Aorta (tissue), 5 donors: ENCODE data around the gene MKKS. TPM values are rescaled to one million over a fixed set of nuclear protein-coding genes. Genes with fewer than 3 reads are reported as not detected.
"Not testable (repeated sequence)": the region's sequence is repeated elsewhere in the genome, so short reads cannot be mapped to it uniquely, and the experiment has no call there.

ENCODE experiments used
- ATAC-seq: fragments of 200-7000 bp; cut with Tn5 transposase; one replicate; pipeline ENCODE4 v1.9.1; 2022; ENCODE audit warnings: moderate library complexity; ENCODE audit not compliant: low FRiP score
- DNase-seq, 2 donors: peaks; one replicate each; pipeline ENCODE4 v3.0.0-alpha.2; 2020
- H3K27ac ChIP-seq, 2 donors: one replicate each; pipeline ENCODE4 v1.5.1; 2013; ENCODE audit warnings: low read length in 2 of 2, mild to moderate bottlenecking in 2 of 2, moderate library complexity in 2 of 2, control low read depth in 1 of 2, inconsistent platforms in 1 of 2, low read depth in 1 of 2
- H3K27me3 ChIP-seq, 2 donors: one replicate each; pipeline ENCODE4 v1.6.1; 2013; ENCODE audit warnings: control low read depth in 1 of 2, low read length in 1 of 2, mild to moderate bottlenecking in 1 of 2, moderate library complexity in 1 of 2; ENCODE audit not compliant: insufficient read depth in 2 of 2, control insufficient read depth in 1 of 2
- H3K36me3 ChIP-seq, 2 donors: one replicate each; pipeline ENCODE4 v1.6.1; 2013; ENCODE audit warnings: control low read depth in 1 of 2, low read length in 1 of 2, mild to moderate bottlenecking in 1 of 2; ENCODE audit not compliant: insufficient read depth in 2 of 2, control insufficient read depth in 1 of 2
- H3K4me1 ChIP-seq, 2 donors: one replicate each; pipeline ENCODE4 v1.6.1; 2013; ENCODE audit warnings: low read length in 2 of 2, control low read depth in 1 of 2, mild to moderate bottlenecking in 1 of 2, moderate library complexity in 1 of 2; ENCODE audit not compliant: insufficient read depth in 2 of 2, control insufficient read depth in 1 of 2
- H3K4me3 ChIP-seq, 2 donors: one replicate each; pipeline ENCODE4 v1.5.1; 2013; ENCODE audit warnings: low read length in 2 of 2, control low read depth in 1 of 2, mild to moderate bottlenecking in 1 of 2
- H3K9me3 ChIP-seq: one replicate; pipeline ENCODE4 v1.6.1; 2013; ENCODE audit warnings: mild to moderate bottlenecking, low read length; ENCODE audit not compliant: control insufficient read depth
- WGBS, 2 donors: extraction: QIAGEN DNeasy Blood & Tissue Kit; methylation state at CpG; one replicate each; pipeline ENCODE4 v1.1.7; 2013; 5-methylcytosine and 5-hydroxymethylcytosine counted together
- intact Hi-C, 2 donors: fragments of 100-400 bp; cut with DNase I; formaldehyde crosslinking; loops; one replicate each; pipeline versions ENCODE4 v1.14.2 to v1.15.0; 2022
- polyA plus RNA-seq, 2 donors: library from polyadenylated mRNA; stranded (reverse); fragments of 200-250 nt; gene quantifications; one replicate each; pipeline ENCODE4 v1.2.3, GENCODE V29; 2013
- total RNA-seq, 2 donors: library from RNA; stranded (reverse); fragmentation: NEBNext Ultra II Directional; extraction: Animal tissue kit (Norgen Biotek cat#: 25700); gene quantifications; one replicate each; pipeline ENCODE4 v1.2.1, GENCODE V29; 2021
- donor health status: healthy with polysubstance abuse.
- donor health status: Bipolar disorder and iron deficiency.
- donor health status: DM: no; HTN: no; CAD: no.
- donor health status: DM: no; HTN: no; CAD: no.
- donor health status: DM: yes; HTN: yes; CAD: no.

The MKKS gene
- total and polyA plus RNA-seq, 4 donors: 12.0 to 19.4 (median 16.9) TPM

DNA sequence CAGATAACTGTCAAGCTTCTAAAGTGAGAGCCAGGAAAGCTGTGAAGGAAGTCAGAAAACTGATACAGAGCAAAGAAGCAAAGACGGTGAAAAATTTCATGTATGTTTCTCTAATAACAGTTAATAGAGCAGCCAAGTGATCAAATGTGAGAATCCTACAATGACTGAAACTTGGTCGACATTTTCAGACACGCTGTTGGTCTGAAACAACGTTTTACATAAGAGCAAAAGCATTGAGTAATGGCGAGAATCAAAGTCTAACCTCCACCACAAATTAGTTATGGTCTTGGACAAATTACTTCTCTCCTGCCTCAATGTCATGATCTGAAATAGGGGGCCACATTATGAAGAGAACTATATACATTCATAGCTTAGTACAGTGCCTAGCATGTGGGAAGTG lies 3.3 kb downstream of the MKKS start:
- H3K27me3 ChIP-seq: no peaks in the 10 kb centered on the region
- ATAC-seq (no peak), DNase-seq (no peak)
- H3K9me3 ChIP-seq: no peaks in the 10 kb centered on the region
- H3K36me3 ChIP-seq: no peaks in the 10 kb centered on the region
- no peak overlapping the region for H3K4me3 ChIP-seq
- no peaks in the 10 kb centered on the region for H3K4me1 ChIP-seq
- no peak overlapping the region for H3K27ac ChIP-seq
- 88% methylated on average over 5 of the region's 5 CpGs for WGBS, 2 donors
- intact Hi-C loops: loop anchor here (10.0 kb wide), 2 partner anchors 816 to 1114 kb away; no protein-coding TSS in a partner anchor

DNA sequence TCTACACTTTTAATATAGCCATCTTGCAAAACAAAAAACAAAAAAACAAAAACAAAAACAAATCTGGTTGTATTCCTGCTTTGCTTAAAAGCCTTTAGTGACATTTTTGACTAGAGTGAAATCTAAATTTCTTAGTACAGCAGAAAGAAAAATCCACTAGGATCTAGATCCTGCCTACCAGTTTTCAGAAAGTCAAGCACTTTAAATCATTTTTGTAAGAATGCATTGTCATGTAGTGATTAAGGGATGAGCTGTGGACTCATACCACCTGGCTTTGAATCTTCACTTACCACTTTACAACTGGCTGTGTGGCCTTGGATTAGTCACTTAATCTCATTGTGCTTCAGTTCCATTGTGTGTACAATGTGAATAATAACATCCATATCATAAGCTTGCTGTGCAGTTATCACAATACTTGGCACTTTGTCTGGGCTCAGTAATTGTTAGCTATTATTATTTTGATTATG lies 4.0 kb downstream of the MKKS start:
- no peaks in the 10 kb centered on the region for H3K4me1 ChIP-seq

GRCh38 chr20:10429443-10429981 lies 4.5 kb downstream of the MKKS start:
- Histone ChIP-seq H3K36me3 (no peaks in the 10 kb centered on the region), H3K4me1 (no peaks in the 10 kb centered on the region), H3K27ac (no peak overlapping the region), H3K27me3 (no peaks in the 10 kb centered on the region), H3K9me3 (no peaks in the 10 kb centered on the region), H3K4me3 (no peak overlapping the region)
- ATAC-seq (no peak), DNase-seq (no peak)
- intact Hi-C loops: loop anchor here (2.0 to 10.0 kb wide), 3 partner anchors 205 to 452 kb away; no protein-coding TSS in a partner anchor
- 86 to 88% methylated on average over 5 of the region's 5 CpGs for WGBS, 2 donors

More for the DNA sequence above, 4.0 kb downstream of the MKKS start:
- H3K4me3 ChIP-seq: no peak overlapping the region
- H3K27me3 ChIP-seq: no peaks in the 10 kb centered on the region
- H3K36me3 ChIP-seq: no peaks in the 10 kb centered on the region
- H3K27ac ChIP-seq: no peak overlapping the region
- DNase-seq: no peak
- ATAC-seq: no peak
- intact Hi-C loops: loop anchor here (2.0 to 10.0 kb wide), 5 partner anchors 205 to 1115 kb away; no protein-coding TSS in a partner anchor
- no peaks in the 10 kb centered on the region for H3K9me3 ChIP-seq

GRCh38 chr20:10428008-10428407 lies 6.0 kb downstream of the MKKS start:
- Histone ChIP-seq H3K27ac (no peak overlapping the region), H3K27me3 (no peaks in the 10 kb centered on the region), H3K4me1 (no peaks in the 10 kb centered on the region), H3K4me3 (no peak overlapping the region), H3K9me3 (no peaks in the 10 kb centered on the region), H3K36me3 (no peaks in the 10 kb centered on the region)
- no peak for DNase-seq
- intact Hi-C loops: loop anchor here (2.0 to 10.0 kb wide), 3 partner anchors 203 to 451 kb away; no protein-coding TSS in a partner anchor
- no peak for ATAC-seq

GRCh38 chr20:10427060-10427692 lies 6.8 kb downstream of the MKKS start:
- H3K4me1 ChIP-seq: no peaks in the 10 kb centered on the region
- DNase-seq (peak; percentile 67 to 80), ATAC-seq (no peak)
- H3K36me3 ChIP-seq: no peaks in the 10 kb centered on the region
- no peaks in the 10 kb centered on the region for H3K9me3 ChIP-seq
- no peak overlapping the region for H3K27ac ChIP-seq
- no peak overlapping the region for H3K4me3 ChIP-seq
- intact Hi-C loops: loop anchor here in 1 of 2 donors (5.0 to 10.0 kb wide), 2 partner anchors 202 to 450 kb away; no protein-coding TSS in a partner anchor
- H3K27me3 ChIP-seq: no peaks in the 10 kb centered on the region
- 11 to 12% methylated on average over 3 of the region's 3 CpGs for WGBS, 2 donors

- intact Hi-C loops: loop anchor here in 1 of 2 donors (10.0 kb wide), 1 partner anchor 199 kb away; no protein-coding TSS in a partner anchor
- ATAC-seq (no peak), DNase-seq (no peak)
- Histone ChIP-seq H3K4me1 (no peaks in the 10 kb centered on the region), H3K27ac (no peak overlapping the region), H3K9me3 (no peaks in the 10 kb centered on the region), H3K4me3 (no peak overlapping the region), H3K36me3 (no peaks in the 10 kb centered on the region), H3K27me3 (no peaks in the 10 kb centered on the region)
- WGBS, 2 donors: 75 to 76% methylated on average over 2 of the region's 2 CpGs
These were observed 10.3 kb downstream of the MKKS start for GRCh38 chr20:10423735-10424134.

DNA sequence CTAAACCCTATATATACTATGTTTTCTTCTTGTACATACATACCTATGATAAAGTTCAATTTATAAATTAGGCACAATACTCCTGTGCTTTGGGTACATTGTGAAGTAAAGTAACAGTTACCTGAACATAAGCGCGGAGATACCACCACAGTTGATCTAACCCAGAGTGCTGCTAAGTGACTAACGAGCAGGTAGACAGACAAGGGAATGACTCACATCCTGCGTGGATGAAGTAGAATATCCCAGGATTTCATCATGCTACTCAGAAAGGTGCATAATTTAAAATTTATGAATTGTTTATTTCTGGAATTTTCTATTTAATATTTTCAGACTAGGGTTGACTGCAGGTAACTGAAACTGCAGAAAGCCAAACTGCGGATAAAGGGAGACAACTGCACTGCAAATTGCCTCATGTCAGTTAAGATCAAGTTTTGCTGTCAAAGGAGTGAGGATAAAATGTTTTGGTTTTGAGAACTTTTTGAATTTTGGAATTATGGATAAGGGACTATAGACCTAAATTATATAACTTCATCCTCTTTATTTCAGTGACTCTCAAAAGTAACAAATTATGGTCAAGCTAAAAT lies 14.4 kb downstream of the MKKS start:
- intact Hi-C loops: loop anchor here in 1 of 2 donors (2.0 to 10.0 kb wide), 2 partner anchors 73 to 195 kb away; no protein-coding TSS in a partner anchor
- Histone ChIP-seq H3K27me3 (no peaks in the 10 kb centered on the region), H3K9me3 (no peaks in the 10 kb centered on the region), H3K36me3 (no peaks in the 10 kb centered on the region), H3K4me3 (no peak overlapping the region), H3K4me1 (peaks cover 0 to 3% of the 10 kb centered on the region in 2 donors), H3K27ac (no peak overlapping the region)
- DNase-seq: no peak
- 92 to 95% methylated on average over 5 of the region's 5 CpGs for WGBS, 2 donors
- ATAC-seq: no peak

DNA sequence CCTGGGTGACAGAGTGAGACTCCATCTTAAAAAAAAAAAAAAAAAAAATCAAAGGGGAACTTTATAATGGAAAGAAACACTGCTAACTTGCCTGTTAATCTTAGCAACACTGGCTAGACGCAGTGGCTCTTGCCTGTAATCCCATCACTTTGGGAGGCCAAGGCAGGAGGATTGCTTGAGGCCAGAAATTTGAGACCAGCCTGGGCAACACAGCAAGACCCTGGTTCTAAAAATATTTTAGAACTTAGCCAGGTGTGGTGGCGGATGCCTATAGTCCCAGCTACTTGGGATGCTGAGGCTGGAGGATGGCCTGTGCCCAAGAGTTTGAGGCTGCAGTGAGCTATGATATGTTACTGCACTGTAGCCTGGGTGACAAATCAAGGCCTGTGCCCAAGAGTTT lies 16.8 kb downstream of the MKKS start:
- ATAC-seq, H3K4me1 ChIP-seq, DNase-seq, H3K36me3 ChIP-seq, H3K9me3 ChIP-seq, H3K4me3 ChIP-seq, intact Hi-C loops, H3K27me3 ChIP-seq, H3K27ac ChIP-seq: not testable (repeated sequence)
- 91 to 98% methylated on average over 2 of the region's 2 CpGs for WGBS, 2 donors
